Activated naive CD4-positive, alpha-beta T cell treated with anti-CD3 and anti-CD28 coated beads, Interleukin-2, amount 50 U/mL, for 24 hours (primary cell): ENCODE measurements around the gene LIPI.
"Not testable (repeated sequence)": the region's sequence is repeated elsewhere in the genome, so short reads cannot be mapped to it uniquely, and the experiment has no call there.

Experiments
- H3K27ac Mint-ChIP-seq: one replicate; pipeline ENCODE4 v1.8.0; 2021; ENCODE audit warnings: mild to moderate bottlenecking, mixed read lengths
- H3K27me3 Mint-ChIP-seq: one replicate; pipeline ENCODE4 v1.8.0; 2021; ENCODE audit warnings: mixed read lengths
- H3K36me3 Mint-ChIP-seq: one replicate; pipeline ENCODE4 v1.8.0; 2021; ENCODE audit warnings: mixed read lengths
- H3K4me1 Mint-ChIP-seq: one replicate; pipeline ENCODE4 v1.8.0; 2021; ENCODE audit warnings: mixed read lengths
- H3K4me3 Mint-ChIP-seq: one replicate; pipeline ENCODE4 v1.8.0; 2021; ENCODE audit warnings: mild to moderate bottlenecking, mixed read lengths
- H3K9me3 Mint-ChIP-seq: one replicate; pipeline ENCODE4 v1.8.0; 2021; ENCODE audit warnings: mixed read lengths

Gene LIPI

DNA sequence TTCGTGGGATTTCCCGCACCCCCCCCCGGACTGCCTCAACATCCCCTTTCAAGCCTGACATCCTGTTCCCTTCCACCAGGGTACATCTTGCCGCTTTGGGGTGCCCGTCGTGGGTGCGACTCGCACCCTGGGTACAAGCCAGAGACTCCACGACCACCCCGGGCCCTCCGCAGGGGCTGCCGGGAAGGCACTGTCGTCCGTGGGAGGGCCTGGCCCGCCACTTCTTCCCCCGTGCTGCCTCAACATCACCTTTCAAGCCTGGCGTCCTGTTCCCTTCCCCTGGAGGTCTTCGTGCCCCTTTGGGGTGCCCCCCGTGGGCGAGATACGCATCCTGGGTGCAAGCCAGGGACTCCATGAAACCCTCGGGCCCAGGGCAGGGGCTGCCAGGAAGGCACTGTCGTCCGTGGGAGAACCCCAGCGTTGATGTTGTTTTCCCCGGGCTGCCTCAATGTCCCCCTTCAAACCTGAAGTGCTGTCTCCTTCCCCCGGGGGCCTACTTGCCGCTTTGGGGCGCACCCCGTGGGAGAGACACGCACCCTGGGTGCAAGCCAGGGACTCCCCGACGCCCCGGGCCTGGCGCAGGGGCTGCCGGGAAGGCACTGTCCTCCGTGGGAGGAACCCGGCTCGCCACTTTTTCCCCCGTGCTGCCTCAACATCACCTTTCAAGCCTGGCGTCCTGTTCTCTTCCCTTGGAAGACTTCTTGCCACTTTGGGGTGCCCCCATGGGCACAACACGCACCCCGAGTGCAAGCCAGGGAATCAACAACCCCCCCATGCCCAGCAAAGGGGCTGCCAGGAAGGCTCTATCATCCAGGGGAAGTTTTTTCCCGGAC lies 138.6 kb downstream of the LIPI start:
- H3K9me3 Mint-ChIP-seq: no peaks in the 10 kb centered on the region
- no peaks in the 10 kb centered on the region for H3K36me3 Mint-ChIP-seq
- H3K27ac Mint-ChIP-seq: no peak overlapping the region
- no peak overlapping the region for H3K4me3 Mint-ChIP-seq
- H3K27me3 Mint-ChIP-seq: no peaks in the 10 kb centered on the region
- no peaks in the 10 kb centered on the region for H3K4me1 Mint-ChIP-seq

DNA sequence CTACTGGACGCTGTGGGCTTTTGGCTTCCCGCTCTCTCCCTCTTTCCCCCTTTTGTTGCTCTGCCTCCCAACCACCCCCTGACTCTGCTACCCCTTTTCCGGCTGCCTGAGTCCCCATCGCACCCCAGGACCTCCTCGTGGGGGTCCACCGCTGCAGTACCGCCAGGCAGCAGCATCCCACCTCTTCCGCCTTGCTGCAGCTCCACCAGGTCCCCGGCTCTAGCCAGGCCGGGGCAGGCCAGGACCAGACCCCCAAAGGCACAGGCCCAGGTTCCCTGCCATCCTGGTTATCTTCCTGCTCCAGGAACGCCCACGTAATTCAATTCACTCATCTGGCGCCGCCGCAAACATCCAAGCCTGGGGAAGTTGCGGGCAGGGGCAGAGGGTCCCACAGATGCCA lies 139.8 kb downstream of the LIPI start:
- Mint-ChIP-seq H3K9me3 (no peaks in the 10 kb centered on the region), H3K4me3 (no peak overlapping the region), H3K27me3 (no peaks in the 10 kb centered on the region), H3K36me3 (no peaks in the 10 kb centered on the region), H3K4me1 (no peaks in the 10 kb centered on the region), H3K27ac (no peak overlapping the region)

DNA sequence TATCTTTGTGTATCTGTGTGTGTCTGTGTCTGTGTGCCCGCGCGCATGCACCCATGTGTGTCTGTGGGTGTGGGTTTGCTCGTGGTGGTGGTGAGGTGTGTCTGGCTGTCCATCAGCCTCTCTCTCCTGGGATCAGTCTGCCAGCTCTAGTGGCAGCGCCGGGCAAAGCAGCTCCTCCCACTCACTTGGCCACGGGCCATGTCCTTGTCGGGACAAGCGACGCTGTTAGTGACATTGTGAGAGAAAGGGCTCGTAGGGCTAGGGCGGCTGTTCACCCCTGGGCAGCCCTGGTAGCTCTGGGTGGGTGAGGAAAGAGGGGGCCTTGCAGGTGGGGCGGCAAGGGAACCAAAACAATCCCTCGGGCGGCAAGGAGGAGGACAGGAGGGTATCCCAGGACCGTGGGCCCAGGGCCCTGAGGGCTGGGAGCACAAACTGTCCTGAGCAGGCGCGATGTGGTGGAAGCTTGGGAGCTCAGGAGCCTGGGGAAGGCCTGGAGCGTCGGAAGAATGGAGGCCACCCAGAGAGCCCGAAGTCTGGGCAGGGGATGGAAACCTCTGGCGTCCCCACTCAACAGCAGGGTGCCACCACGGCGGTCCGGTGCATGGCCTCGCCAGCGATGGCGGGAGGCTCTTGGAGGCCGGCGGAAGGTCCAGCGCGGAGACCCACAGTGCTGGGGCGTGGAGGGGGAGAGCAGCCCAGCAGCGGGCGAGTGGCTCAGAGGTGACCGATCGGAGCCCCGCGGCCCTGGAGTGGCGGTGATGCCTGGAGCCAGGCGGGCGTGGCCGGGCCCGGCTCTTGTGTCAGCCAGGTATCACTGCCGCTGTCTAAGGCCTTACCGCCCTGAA lies 140.5 kb downstream of the LIPI start:
- Mint-ChIP-seq H3K36me3 (no peaks in the 10 kb centered on the region), H3K27me3 (no peaks in the 10 kb centered on the region), H3K4me3 (no peak overlapping the region), H3K4me1 (no peaks in the 10 kb centered on the region), H3K9me3 (no peaks in the 10 kb centered on the region), H3K27ac (no peak overlapping the region)

DNA sequence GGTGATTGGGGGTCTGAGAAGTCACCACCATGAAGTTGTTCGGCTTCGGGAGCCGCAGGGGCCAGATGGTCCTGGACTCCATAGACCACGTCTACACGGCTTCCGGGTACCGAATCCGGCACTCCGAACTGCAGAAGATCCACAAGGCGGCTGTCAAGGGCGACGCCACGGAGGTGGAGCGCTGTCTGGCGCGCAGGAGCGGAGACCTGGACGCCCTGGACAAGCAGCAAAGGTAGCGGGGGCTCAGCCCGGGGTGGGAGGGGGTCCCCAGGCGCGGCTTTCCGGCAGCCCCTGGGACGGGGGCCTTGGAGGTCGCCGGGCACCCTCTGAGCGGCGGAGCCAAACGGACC lies 146.5 kb downstream of the LIPI start:
- Mint-ChIP-seq H3K36me3 (no peaks in the 10 kb centered on the region), H3K27me3 (no peaks in the 10 kb centered on the region), H3K27ac (no peak overlapping the region), H3K4me3 (no peak overlapping the region), H3K4me1 (no peaks in the 10 kb centered on the region), H3K9me3 (no peaks in the 10 kb centered on the region)

DNA sequence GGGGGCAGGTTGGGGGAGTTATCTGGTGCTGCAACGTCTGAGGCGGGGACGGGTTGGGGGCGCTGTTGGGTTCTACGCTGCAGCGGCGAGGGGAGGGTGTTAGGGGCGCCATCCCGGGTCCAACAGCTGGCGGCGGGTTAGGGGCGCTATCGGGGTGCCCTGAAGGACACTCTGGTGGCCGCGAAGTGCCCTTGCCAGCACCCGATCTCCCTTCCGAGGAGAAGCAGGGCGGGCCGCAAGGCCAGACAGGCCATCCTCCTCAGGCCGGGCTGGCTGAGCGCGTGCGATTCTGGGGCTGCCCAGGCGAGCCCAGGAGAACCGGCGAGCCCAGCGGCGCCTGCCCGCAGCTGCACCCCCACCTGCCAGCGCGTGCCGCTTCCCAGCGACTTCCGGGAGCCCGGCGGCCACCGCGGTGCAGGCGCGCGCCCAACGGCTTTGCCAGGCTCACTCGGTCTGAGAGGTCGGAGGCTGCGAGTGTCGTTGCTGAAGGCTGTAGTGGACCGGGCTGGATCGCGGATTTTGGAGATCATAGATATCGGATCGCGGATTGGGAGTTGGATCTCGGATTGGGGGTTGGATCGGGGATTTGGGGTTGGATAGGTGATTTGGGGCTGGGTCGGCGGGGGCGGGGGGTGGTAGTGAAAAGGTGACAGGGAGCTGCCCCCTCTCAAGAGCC lies 147.0 kb downstream of the LIPI start:
- H3K9me3 Mint-ChIP-seq, H3K4me1 Mint-ChIP-seq, H3K36me3 Mint-ChIP-seq, H3K27ac Mint-ChIP-seq, H3K27me3 Mint-ChIP-seq, H3K4me3 Mint-ChIP-seq: not testable (repeated sequence)

DNA sequence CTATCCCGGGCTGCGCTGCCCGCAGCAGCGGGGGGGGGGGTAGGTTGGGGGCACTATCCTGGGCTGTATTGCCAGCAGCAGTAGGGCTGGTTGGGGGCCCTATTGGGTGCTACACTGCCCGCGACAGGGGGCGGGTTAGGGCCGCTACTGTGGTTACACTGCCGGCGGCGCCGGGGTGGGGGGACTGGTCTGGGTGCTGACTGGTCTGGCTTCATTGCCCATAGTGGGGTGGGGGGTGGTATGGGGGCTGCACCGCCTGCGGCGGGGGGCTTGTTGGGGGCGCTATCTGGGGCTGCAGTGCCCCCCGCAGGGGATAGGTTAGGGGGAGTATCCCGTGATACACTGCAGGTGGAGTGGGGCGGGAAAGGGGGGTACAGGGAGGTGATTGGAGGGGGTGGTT lies 148.1 kb downstream of the LIPI start:
- H3K27me3 Mint-ChIP-seq, H3K9me3 Mint-ChIP-seq, H3K36me3 Mint-ChIP-seq, H3K27ac Mint-ChIP-seq, H3K4me3 Mint-ChIP-seq, H3K4me1 Mint-ChIP-seq: not testable (repeated sequence)

DNA sequence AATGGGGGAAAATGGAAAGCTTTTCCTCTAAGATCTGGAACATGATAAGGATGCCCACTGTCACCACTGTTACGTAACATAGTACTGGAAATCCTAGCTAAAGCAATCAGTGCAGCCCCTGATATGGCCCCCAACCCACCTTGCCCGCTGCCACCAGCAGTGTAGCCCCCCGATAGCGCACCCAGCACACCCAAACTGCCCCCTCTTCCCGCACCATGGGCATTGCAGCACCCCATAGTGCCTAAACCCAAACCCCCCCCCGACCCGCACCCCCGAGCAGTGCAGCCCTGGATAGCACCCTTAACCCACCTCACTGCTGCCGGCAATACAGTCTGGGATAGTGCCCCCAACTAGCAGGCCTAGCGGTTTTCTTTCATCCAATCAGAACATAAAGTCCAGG lies 148.9 kb downstream of the LIPI start:
- H3K4me3 Mint-ChIP-seq, H3K4me1 Mint-ChIP-seq, H3K9me3 Mint-ChIP-seq, H3K27me3 Mint-ChIP-seq, H3K36me3 Mint-ChIP-seq, H3K27ac Mint-ChIP-seq: not testable (repeated sequence)

DNA sequence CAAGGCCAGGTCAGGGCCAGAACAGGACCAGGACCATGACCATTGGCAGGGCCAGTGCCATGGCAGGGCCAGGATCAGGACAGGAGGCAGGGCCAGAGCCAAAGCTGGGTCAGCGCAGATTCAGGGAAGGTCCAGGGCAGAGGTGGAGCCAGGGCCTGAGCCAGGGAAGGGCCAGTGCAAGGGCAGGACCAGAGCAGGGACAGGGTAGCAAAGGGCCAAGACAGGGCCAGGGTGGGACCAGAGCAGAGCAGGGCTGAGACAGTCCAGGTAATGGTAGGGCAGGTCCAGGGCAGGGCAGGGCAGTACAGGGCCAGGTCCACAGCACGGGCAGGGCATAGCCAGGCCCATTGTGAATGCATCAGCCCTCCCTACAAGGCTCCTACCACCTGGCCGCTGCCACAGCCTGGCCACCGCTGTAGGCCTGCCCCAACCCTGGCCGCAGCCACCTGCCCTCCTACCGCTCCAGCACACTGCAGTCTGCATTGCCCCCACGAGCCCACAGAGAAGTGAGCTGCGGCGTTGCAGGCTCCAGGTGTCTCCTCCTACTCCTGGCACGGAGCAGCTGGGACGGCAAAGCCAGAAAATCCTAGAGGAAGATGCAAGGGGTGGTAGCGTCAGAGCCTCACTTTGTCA lies 151.6 kb downstream of the LIPI start:
- H3K27me3 Mint-ChIP-seq, H3K9me3 Mint-ChIP-seq, H3K27ac Mint-ChIP-seq, H3K36me3 Mint-ChIP-seq, H3K4me1 Mint-ChIP-seq, H3K4me3 Mint-ChIP-seq: not testable (repeated sequence)
